Common myeloid progenitor, CD34-positive (primary cell): Measurements from ENCODE around the gene TELO2.

ENCODE experiments used
- CTCF ChIA-PET: fragments of 350-600 bp; sonication (Branson Sonifier 250); formaldehyde crosslinking; loops from one replicate; lab custom pipeline; 2021; ENCODE audit warnings: antibody characterized with exemption; lab: Charles Lee
- POLR2A ChIA-PET: fragments of 350-600 bp; sonication (Branson Sonifier 250); formaldehyde crosslinking; loops from one replicate; lab custom pipeline; 2021; ENCODE audit warnings: antibody characterized with exemption; lab: Charles Lee
- DNase-seq, 3 donors: peaks; one replicate each; pipeline versions ENCODE4 v3.0.0 to v3.0.0-alpha.2; 2013
- H3K27ac ChIP-seq, 2 experiments: 1 replicate in 1 of 2; 2 replicates in 1 of 2; pipeline ENCODE4 v1.7.0; 2013; ENCODE audit warnings: inconsistent platforms in 2 of 2, low read length in 2 of 2, mild to moderate bottlenecking in 2 of 2, low read depth in 1 of 2, moderate library complexity in 1 of 2; ENCODE audit not compliant: severe bottlenecking in 2 of 2, insufficient read depth in 1 of 2, poor library complexity in 1 of 2
- H3K27me3 ChIP-seq, 5 experiments: replicated peaks in 2 of 5; 1 replicate in 3 of 5; 2 replicates in 2 of 5; pipeline versions ENCODE4 v1.6.1 to v1.7.0; 2013; ENCODE audit warnings: low read length in 4 of 5, mild to moderate bottlenecking in 2 of 5, moderate library complexity in 2 of 5, inconsistent platforms in 1 of 5; ENCODE audit not compliant: insufficient read depth in 5 of 5, control insufficient read depth in 4 of 5
- H3K36me3 ChIP-seq, 4 experiments: 1 replicate in 2 of 4; 2 replicates in 2 of 4; pipeline versions ENCODE4 v1.6.1 to v1.7.0; 2013; ENCODE audit warnings: low read length in 3 of 4, control low read depth in 1 of 4, mild to moderate bottlenecking in 1 of 4; ENCODE audit not compliant: control insufficient read depth in 4 of 4, insufficient read depth in 4 of 4
- H3K4me1 ChIP-seq, 4 experiments: 1 replicate in 3 of 4; 2 replicates in 1 of 4; pipeline versions ENCODE4 v1.6.1 to v1.7.1; 2013; ENCODE audit warnings: low read length in 3 of 4, mild to moderate bottlenecking in 3 of 4, control low read depth in 1 of 4, inconsistent platforms in 1 of 4, moderate library complexity in 1 of 4; ENCODE audit not compliant: control insufficient read depth in 4 of 4, insufficient read depth in 4 of 4; ENCODE audit errors: control extremely low read depth in 1 of 4
- H3K4me3 ChIP-seq, 7 experiments: 1 replicate in 4 of 7; 2 replicates in 3 of 7; pipeline versions ENCODE4 v1.5.1 to v1.7.0; 2013; ENCODE audit warnings: mild to moderate bottlenecking in 7 of 7, low read length in 6 of 7, moderate library complexity in 6 of 7, inconsistent platforms in 2 of 7, low read depth in 2 of 7, control low read depth in 1 of 7; ENCODE audit not compliant: insufficient read depth in 4 of 7, control insufficient read depth in 1 of 7; ENCODE audit errors: extremely low read depth in 1 of 7
- H3K9me3 ChIP-seq, 5 experiments: 1 replicate in 4 of 5; 2 replicates in 1 of 5; pipeline versions ENCODE4 v1.6.1 to v1.7.1; 2013; ENCODE audit warnings: low read length in 4 of 5, mild to moderate bottlenecking in 2 of 5, inconsistent platforms in 1 of 5, low read depth in 1 of 5, moderate library complexity in 1 of 5; ENCODE audit not compliant: control insufficient read depth in 4 of 5, insufficient read depth in 2 of 5; ENCODE audit errors: control extremely low read depth in 1 of 5
- WGBS: methylation state at CpG from one replicate; pipeline ENCODE4 v1.1.5; 2013; ENCODE audit not compliant: insufficient coverage; 5-methylcytosine and 5-hydroxymethylcytosine counted together

TELO2 gene

GRCh38 chr16:1537138-1537577 lies 44.0 kb downstream of the TELO2 start:
- POLR2A ChIA-PET: no interaction called here
- no peaks in the 10 kb centered on the region for H3K27me3 ChIP-seq
- H3K4me3 ChIP-seq: no peak overlapping the region
- H3K9me3 ChIP-seq: no peaks in the 10 kb centered on the region
- CTCF ChIA-PET: interaction anchor here (1.4 to 2.9 kb wide), 3 partner anchors 8 to 108 kb away, joined by 3 to 14 read pairs (median 7); no protein-coding TSS in a partner anchor
- peaks cover 6 to 65% (median 53%) of the 10 kb centered on the region in 4 experiments for H3K4me1 ChIP-seq
- DNase-seq: no peak
- H3K27ac ChIP-seq: no peak overlapping the region
- peaks cover 3 to 39% (median 9%) of the 10 kb centered on the region in 4 experiments for H3K36me3 ChIP-seq
- WGBS: 92% methylated on average over 27 of the region's 27 CpGs

- peak in 2 of 3 donors; percentile 49 to 58 for DNase-seq
- WGBS: 56% methylated on average over 20 of the region's 26 CpGs
- POLR2A ChIA-PET: no interaction called here
- H3K27ac ChIP-seq: no peak overlapping the region
- peaks cover 3 to 42% (median 9%) of the 10 kb centered on the region in 4 experiments for H3K36me3 ChIP-seq
- no peaks in the 10 kb centered on the region for H3K9me3 ChIP-seq
- peaks cover 6 to 67% (median 59%) of the 10 kb centered on the region in 4 experiments for H3K4me1 ChIP-seq
- CTCF ChIA-PET: interaction anchor here (0.6 to 2.9 kb wide), 14 partner anchors 8 to 175 kb away, joined by 3 to 14 read pairs (median 4); partner anchors contain the start of gene UQCC4
- peak overlapping the region in 2 of 7 experiments; percentile 3 to 9 for H3K4me3 ChIP-seq
- H3K27me3 ChIP-seq: no peaks in the 10 kb centered on the region
Measured at GRCh38 chr16:1537763-1538289, 44.7 kb downstream of the TELO2 start.

- Histone ChIP-seq H3K36me3 (peaks cover 4 to 42% (median 10%) of the 10 kb centered on the region in 4 experiments), H3K4me3 (no peak overlapping the region), H3K27me3 (no peaks in the 10 kb centered on the region), H3K27ac (no peak overlapping the region), H3K9me3 (no peaks in the 10 kb centered on the region), H3K4me1 (peaks cover 6 to 66% (median 59%) of the 10 kb centered on the region in 4 experiments)
- WGBS: 89% methylated on average over 21 of the region's 22 CpGs
- ChIA-PET CTCF (interaction anchor here (0.7 to 2.9 kb wide), 13 partner anchors 9 to 177 kb away, joined by 3 to 14 read pairs (median 4); partner anchors contain the start of gene UQCC4), POLR2A (no interaction called here)
- peak in 2 of 3 donors; percentile 53 to 59 for DNase-seq
Measured at GRCh38 chr16:1538804-1539520, 45.8 kb downstream of the TELO2 start.

GRCh38 chr16:1539720-1540555 lies 46.8 kb downstream of the TELO2 start:
- ChIA-PET POLR2A (no interaction called here), CTCF (interaction anchor here (0.9 to 2.9 kb wide), 2 partner anchors 29 to 111 kb away, joined by 4 to 14 read pairs; no protein-coding TSS in a partner anchor)
- 97% methylated on average over 27 of the region's 35 CpGs for WGBS

GRCh38 chr16:1540556-1540855 lies 47.3 kb downstream of the TELO2 start:
- ChIA-PET POLR2A (no interaction called here), CTCF (no interaction called here)
- peaks cover 0 to 63% (median 56%) of the 10 kb centered on the region in 4 experiments for H3K4me1 ChIP-seq
- peaks cover 4 to 42% (median 10%) of the 10 kb centered on the region in 4 experiments for H3K36me3 ChIP-seq
- H3K9me3 ChIP-seq: no peaks in the 10 kb centered on the region
- no peak overlapping the region for H3K27ac ChIP-seq
- no peaks in the 10 kb centered on the region for H3K27me3 ChIP-seq
- no peak for DNase-seq
- no peak overlapping the region for H3K4me3 ChIP-seq
- 95% methylated on average over 8 of the region's 8 CpGs for WGBS

More at GRCh38 chr16:1539720-1540555, 46.8 kb downstream of the TELO2 start:
- Histone ChIP-seq H3K9me3 (no peaks in the 10 kb centered on the region), H3K36me3 (peaks cover 4 to 42% (median 10%) of the 10 kb centered on the region in 4 experiments), H3K4me3 (no peak overlapping the region), H3K27me3 (no peaks in the 10 kb centered on the region), H3K27ac (no peak overlapping the region), H3K4me1 (peaks cover 4 to 63% (median 56%) of the 10 kb centered on the region in 4 experiments)
- DNase-seq: no peak

GRCh38 chr16:1541293-1542165 lies 48.4 kb downstream of the TELO2 start:
- DNase-seq: no peak
- Histone ChIP-seq H3K9me3 (no peaks in the 10 kb centered on the region), H3K27ac (no peak overlapping the region), H3K4me1 (peaks cover 0 to 64% (median 59%) of the 10 kb centered on the region in 4 experiments), H3K36me3 (peaks cover 4 to 37% (median 10%) of the 10 kb centered on the region in 4 experiments), H3K4me3 (no peak overlapping the region), H3K27me3 (no peaks in the 10 kb centered on the region)
- 95% methylated on average over 32 of the region's 41 CpGs for WGBS
- ChIA-PET CTCF (interaction anchor here (0.7 kb wide), 1 partner anchor 185 kb away, joined by 3 read pairs; no protein-coding TSS in a partner anchor), POLR2A (no interaction called here)
